TTC549 (cell line): Measurements from ENCODE around the gene NAB1.
"Not testable (repeated sequence)": the region's sequence is repeated elsewhere in the genome, so short reads cannot be mapped to it uniquely, and the experiment has no call there.

Experiments
- FAIRE-seq: peaks from 2 replicates; lab custom pipeline; 2012; peaks lifted over from hg19 to GRCh38; lab: Jason Lieb, UNC

NAB1 gene

DNA sequence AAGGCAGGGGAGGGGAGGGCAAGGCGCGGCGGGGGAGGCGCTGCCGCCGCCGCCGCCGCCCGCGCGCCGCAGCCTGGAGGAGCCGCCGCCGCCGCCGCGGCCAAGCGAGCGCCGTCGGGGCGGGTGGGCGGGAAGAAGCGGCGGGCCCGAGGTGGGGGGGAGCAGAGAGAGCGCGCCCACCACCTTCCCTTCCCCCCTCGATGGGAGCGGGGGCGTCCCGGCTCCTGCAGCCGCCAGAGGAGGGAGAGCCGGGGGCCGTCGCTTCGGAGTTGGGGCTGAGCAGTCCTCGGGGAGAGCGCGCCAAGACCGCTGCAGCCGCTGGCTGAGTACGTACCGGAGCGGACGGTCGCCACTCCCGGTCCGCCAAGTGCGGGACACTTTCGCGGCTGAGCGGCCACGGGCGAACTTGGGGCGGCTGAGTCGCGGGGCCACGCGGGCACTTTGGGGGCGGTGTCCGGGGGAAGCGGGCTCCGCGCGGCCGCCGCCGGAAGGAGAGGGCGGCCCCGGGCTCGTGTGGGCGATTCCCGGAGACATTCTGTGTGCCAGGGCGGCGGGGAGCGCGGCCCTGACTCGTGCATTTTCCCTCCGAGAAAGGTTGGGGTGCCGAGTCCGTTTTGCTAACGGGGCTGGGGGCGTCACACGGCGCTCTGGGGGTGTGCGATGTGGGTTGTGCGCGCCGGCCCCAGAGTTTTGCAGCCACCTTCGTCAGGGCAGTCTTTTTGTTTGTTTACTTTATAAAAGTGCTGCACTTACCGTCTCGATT is at the start of gene NAB1:
NAB1 (plus strand) TSS at position 49 of the 763 bp plus-strand sequence. CDS start 10,094 bp downstream, outside the sequence.
- no peak for FAIRE-seq

DNA sequence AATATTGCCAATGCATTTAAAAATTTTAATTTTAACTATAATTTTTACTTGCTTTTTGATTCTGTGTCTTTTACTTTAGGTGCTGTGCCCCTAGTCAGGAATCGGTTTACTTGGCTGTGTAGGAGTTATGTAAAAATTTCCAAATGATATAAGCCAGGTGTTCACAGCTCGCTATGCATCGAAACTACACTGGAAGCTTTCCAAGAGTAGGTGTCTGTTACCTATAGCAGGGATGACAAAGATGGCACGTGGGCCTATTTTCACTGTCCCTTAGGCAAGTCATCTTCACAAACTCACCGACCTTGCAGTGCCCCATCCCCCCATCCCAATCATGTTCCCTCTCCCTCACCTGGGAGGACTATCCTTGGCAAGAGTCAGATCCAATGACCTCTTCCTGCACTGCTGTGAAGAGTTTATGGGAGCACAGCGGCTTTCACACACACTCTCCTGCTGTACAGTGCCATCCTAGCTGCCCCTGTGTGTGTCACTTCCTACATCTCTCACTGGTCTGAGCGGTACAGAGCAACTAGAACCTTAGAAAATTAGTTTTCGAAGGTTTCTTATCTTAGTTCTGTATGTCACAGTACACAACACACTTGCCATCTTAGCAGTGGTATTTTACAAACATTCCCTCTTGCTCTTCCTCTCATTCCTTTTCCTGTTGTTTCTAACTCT is 49.2 kb upstream of the NAB1 start:
- FAIRE-seq = no peak

DNA sequence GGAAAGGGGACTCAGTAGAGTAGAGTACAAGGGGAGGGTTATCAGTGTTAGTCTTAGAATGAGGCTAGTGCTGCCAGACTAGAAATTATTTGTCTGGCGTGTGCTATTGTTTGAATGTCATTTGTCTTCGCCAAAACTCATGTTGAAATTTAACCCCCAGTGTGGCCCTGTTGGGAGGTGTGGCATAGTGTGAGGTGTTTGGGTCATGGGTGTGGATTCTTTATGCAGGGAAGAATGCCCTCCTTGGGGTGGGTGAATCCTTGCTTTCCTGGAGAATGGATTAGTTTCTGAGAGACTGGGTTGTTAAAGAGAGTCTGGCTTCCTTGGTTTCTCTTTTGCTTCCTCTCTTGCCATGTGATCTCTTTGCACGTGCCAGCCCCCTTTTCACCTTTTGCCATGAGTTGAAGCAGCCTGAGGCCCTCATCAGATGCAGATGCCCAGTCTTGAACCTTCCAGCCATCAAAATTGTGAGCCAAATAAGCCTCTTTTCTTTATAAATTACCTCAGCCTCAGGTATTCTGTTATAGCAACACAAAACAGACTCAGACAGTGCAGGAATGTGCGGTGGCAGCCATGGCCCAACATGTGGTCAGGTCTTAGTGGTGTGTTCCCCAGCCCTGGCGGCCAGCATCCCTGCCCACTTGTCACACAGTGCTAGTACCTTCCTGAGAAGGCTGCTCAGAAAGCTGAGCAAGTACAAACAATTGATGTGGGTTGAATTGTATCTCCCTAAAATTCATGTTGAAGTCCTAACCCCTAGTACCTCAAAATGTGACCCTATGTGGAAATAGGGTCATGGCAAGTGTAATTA is 48.4 kb upstream of the NAB1 start:
- no peak for FAIRE-seq

- no peak for FAIRE-seq
These were observed 45.5 kb upstream of the NAB1 start for GRCh38 chr2:190603374-190603773.

DNA sequence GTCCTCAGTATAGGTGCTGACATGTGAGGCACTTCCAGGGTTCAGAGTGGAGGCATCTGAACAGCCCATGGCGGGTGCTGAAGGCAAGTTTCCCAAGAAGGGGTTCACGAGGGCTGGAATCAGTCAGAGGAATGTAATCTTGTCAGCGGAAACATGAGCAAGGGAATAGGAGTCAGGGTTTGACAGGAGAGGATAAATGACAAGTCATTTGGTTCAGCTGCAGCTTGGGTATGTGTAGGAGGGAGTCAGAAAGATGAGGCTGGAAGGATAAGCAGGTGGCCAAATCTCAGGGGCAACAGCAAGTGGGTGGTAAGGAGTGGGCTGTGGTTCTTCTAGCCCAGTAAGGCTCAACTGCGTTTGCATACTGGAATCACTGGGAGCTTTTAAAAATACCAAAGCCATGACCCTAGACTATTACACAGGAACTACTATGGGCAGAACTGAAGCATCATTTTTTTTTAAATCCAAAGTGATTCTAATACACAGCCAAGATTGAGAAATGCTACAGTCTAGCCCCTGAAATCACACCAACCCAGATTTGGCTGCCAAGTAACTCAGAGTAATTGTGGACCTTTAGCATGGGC is 41.8 kb upstream of the NAB1 start:
- no peak for FAIRE-seq

- no peak for FAIRE-seq
These were observed 41.1 kb upstream of the NAB1 start for GRCh38 chr2:190607657-190608357.

DNA sequence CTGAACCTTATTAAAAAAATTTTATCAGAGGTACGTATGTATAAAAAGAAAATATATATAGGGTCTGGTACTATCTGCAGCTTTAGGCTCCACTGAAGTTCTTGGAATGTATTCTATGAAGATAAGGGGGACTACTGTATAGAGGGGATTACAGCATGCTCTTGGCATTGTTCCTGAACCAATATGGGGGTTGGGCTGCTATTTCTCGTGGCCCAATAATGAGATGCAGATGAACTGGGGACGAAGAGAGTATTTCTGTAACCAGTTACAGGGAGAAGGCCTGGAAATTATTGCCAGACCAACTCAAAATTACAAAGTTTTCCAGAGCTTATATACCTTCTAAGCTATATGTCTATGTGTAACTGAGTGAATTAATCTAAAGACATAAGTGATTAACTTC is 40.0 kb upstream of the NAB1 start:
- not testable (repeated sequence) for FAIRE-seq

- not testable (repeated sequence) for FAIRE-seq
These were observed 39.5 kb upstream of the NAB1 start for GRCh38 chr2:190609397-190609796.

DNA sequence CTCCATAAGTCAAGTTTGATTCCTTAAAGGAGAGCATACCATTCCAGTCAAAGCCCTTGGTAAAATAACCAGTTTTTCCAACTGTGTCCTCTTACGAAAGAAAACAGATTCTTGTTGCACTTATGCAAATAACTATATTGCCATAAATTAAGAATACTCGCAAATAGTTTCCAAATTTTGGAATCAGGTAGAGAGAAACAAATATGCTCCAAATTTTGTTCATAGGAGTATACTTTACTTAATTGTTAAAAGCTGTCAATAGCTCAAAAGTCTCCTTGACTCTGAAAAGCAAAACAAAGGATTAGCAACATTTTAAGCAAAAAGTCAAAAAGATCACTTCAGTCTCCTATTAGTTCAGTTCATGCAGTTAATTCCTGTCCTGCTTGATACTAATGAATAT is 38.4 kb upstream of the NAB1 start:
- FAIRE-seq = not testable (repeated sequence)

DNA sequence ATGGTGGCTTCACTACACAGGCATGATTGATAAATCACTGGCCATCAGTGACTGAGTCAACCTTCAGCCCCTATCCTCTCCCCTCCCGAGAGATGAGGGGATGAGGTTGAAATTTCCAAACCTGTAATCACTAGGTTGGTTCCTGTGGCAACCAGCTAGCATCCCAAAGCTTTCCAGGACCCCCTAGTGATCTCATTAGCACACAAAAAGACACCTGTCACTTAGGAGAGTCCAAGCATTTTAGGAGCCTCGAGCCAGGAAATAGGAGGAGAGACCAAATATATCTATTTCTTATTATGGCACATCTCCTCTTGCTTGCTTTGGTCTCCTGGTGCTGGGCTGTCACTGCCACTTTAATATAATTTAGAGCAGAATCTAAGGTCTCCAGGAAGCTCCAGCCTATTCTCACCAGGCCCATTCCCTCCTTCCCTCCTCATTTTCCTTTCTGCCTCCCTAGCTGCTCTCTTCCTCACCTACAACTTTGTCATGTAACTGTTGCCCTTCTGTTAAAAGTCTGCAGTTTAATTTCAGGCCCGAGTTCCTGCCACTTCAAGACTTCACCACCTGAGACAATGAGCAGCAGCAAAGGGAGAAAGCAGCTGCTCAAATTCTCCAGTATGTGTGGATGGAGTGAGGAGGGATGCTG is 33.2 kb upstream of the NAB1 start:
- no peak for FAIRE-seq

GRCh38 chr2:190618030-190618429 is 30.9 kb upstream of the NAB1 start:
- no peak for FAIRE-seq

GRCh38 chr2:190625691-190626090 is 23.2 kb upstream of the NAB1 start:
- no peak for FAIRE-seq

DNA sequence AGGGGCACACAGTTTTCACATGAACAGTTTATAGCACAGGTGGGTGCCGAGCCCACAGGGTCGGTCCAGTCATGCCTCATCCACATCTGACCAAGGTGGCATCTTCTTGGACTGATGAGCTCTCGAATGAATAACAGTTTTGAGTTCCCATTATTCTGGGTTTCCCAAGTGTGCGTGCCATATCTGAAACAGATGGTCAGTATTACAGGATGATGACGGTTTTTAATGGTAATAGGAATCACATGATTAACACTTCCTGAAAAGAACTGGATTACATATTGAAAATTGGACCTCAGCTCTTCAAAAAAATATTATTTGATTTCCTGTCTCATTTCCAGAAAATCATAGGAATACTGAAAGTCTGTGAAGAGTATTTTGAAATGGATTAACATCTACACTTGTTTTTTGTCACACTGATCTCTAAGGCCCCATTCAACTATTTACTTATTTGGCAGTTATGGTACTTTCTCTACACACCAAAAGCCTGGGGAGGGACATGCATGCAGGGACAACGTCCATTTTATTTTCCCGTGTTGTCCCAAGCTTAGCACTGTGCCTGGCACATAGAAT is 22.2 kb upstream of the NAB1 start:
- no peak for FAIRE-seq

DNA sequence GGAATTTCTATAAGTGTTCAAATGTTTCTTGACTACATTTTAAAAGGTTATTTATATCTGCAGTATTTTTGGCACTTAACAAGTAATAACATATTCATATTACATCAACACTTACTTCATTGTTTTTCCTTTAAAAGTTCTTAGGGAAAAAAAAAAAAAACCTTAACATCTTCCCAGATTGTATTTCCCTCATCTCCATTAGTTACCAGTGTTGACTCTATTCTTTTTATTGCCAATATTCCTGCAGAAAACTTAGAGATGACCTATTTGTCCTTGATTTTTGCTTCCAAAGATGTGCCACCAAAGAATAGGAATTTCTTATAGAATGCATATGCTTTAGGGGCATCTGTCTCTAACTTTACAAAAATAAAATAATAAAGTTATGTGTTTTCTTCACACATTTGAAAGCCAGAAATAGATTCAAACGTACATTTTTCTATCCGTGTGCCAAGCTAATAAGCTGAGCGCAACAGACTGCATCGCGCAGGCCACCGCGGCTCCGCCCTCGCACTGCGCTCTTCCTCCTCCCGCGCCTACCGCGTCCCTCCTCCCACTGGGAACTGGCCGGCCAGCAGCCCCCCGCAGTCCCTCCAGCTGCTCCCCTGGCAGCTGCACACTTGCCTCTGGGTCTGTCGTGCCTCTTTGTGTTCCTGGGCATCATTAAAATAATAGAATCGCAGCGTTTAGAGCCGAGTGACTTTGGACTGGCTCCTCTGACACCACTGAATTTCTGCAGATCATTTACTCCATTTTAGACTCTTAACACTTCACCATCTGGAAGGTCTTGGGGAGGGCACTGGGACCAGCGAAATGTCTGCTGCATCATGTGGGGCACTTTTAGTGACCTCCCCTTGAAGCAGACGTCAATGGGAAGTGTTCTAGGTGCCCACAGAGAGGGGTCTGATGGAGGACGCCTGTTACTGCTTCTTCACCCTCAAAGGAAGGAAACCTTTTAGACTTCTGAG is 21.2 kb upstream of the NAB1 start:
- FAIRE-seq = no peak

DNA sequence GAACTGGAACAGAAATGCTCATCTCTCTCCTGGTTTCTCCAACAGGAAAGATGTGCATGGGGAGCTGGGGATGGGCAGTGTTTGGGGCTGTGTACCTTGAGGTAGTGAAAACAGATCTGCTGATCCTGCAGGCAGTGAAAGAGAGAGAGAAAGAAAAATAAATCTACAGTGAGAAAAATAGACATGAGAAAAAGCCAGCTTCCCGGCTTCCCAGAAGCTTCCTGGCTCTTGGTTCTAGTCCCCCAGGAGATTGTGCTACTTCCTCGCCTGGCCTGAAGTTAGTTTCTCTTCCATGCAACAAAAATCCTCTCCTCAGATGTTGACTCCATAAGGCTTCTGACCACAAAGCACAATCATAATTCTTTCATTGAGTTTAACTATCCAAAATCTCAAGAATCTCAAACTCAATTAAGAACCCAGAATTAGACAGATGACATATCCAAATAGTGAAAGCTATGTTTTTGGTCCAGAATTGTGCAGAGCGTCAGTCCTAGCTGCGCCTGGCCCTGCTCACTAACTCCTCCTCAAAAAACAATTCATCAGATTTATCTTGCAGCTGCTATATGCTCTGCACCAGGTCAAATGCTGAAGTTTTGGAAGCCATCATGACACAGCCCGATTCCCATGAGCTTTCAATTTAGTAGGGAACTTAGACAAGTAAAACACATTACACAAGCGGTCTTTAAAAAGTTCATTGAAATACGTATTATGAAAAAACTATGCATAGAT is 20.1 kb upstream of the NAB1 start:
- no peak for FAIRE-seq

DNA sequence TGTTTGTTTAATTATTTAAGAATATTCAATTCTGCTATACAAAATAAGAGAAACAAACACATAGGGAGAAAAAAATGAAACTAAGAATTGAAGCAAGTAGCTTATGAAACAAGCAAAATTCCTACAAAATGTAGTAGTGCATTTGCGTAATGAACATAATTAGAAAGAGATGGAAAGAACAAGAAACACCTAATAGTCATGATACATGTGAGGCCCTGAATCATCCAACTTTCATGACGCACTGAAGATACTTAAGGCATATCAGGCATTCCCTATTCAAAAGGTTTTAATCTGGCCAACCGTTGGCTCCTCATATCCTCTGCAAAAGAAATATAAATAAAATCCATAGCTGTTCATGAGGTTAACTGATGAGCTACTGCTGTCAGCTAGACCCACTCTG is 14.5 kb upstream of the NAB1 start:
- FAIRE-seq = no peak

- FAIRE-seq = no peak
These were observed 13.1 kb upstream of the NAB1 start for GRCh38 chr2:190635781-190636180.

GRCh38 chr2:190636361-190636760 is 12.5 kb upstream of the NAB1 start:
- no peak for FAIRE-seq

- FAIRE-seq = no peak
These were observed 11.6 kb upstream of the NAB1 start for GRCh38 chr2:190637281-190637734.
